Inferior parietal cortex (tissue), 1 donor: Measurements from ENCODE around the gene AFTPH.

Experiments
- DNase-seq: peaks from one replicate; pipeline ENCODE4 v3.0.0-alpha.2; 2016; ENCODE audit errors: extremely low spot score

The AFTPH gene

GRCh38 chr2:64632835-64633819 is 109.0 kb downstream of the AFTPH start:
- DNase-seq = no peak

GRCh38 chr2:64634345-64635267 is 110.5 kb downstream of the AFTPH start:
- no peak for DNase-seq

- no peak for DNase-seq
These were observed 112.1 kb downstream of the AFTPH start for GRCh38 chr2:64635976-64636911.

GRCh38 chr2:64637000-64637635 is 113.0 kb downstream of the AFTPH start:
- DNase-seq = no peak

- DNase-seq = no peak
These were observed 113.8 kb downstream of the AFTPH start for GRCh38 chr2:64637931-64638330.

- no peak for DNase-seq
These were observed 114.5 kb downstream of the AFTPH start for GRCh38 chr2:64638502-64639120.

- no peak for DNase-seq
These were observed 115.6 kb downstream of the AFTPH start for GRCh38 chr2:64639691-64640090.

GRCh38 chr2:64640153-64641044 is 116.3 kb downstream of the AFTPH start:
- no peak for DNase-seq

- DNase-seq = no peak
These were observed 117.5 kb downstream of the AFTPH start for GRCh38 chr2:64641599-64641998.
